H1 (cell line): ENCODE measurements around the gene DYNLT2. TPM values are rescaled to one million over a fixed set of nuclear protein-coding genes. Genes with fewer than 3 reads are reported as not detected.

Source experiments
- CTCF ChIA-PET: fragments of 300-600 bp; sonication (Branson Sonifier 250); formaldehyde crosslinking; loops from one replicate; lab custom pipeline; 2021; ENCODE audit not compliant: partially characterized antibody; lab: Charles Lee
- POLR2A ChIA-PET: fragments of 300-600 bp; sonication (Branson Sonifier 250); formaldehyde crosslinking; loops from one replicate; lab custom pipeline; 2021; ENCODE audit warnings: inconsistent platforms; ENCODE audit not compliant: partially characterized antibody; lab: Charles Lee
- DNase-seq, 2 experiments: peaks; one replicate each; pipeline versions ENCODE4 v3.0.0 to v3.0.0-alpha.2; 2010 to 2022; ENCODE audit warnings: low spot score in 2 of 2, low read depth in 1 of 2, mixed read lengths in 1 of 2
- FAIRE-seq: peaks from 2 replicates; lab custom pipeline; 2011; peaks lifted over from hg19 to GRCh38; lab: Jason Lieb, UNC
- H2AFZ ChIP-seq: 2 replicates; pipeline ENCODE4 v1.8.1; 2012; ENCODE audit warnings: low read length, inconsistent platforms
- H2AK5ac ChIP-seq: 2 replicates; pipeline ENCODE4 v1.6.1; 2013; ENCODE audit warnings: low read depth, low read length
- H2BK120ac ChIP-seq: replicated peaks from 2 replicates; pipeline ENCODE3; 2013; ENCODE audit warnings: low read depth, low read length, inconsistent platforms
- H2BK12ac ChIP-seq: 2 replicates; pipeline ENCODE4 v1.6.1; 2013; ENCODE audit warnings: low read depth, low read length
- H2BK15ac ChIP-seq: 2 replicates; pipeline ENCODE4 v1.6.1; 2013; ENCODE audit warnings: low read length
- H2BK20ac ChIP-seq: 2 replicates; pipeline ENCODE4 v1.6.1; 2013; ENCODE audit warnings: low read length
- H2BK5ac ChIP-seq: 2 replicates; pipeline ENCODE4 v1.6.1; 2013; ENCODE audit warnings: low read depth, low read length
- H3K14ac ChIP-seq: 2 replicates; pipeline ENCODE4 v1.6.1; 2013; ENCODE audit warnings: inconsistent platforms; ENCODE audit not compliant: insufficient read length
- H3K18ac ChIP-seq: 2 replicates; pipeline ENCODE4 v1.6.1; 2013; ENCODE audit warnings: low read length; ENCODE audit errors: extremely low read depth
- H3K23ac ChIP-seq: 2 replicates; pipeline ENCODE4 v1.6.1; 2013; ENCODE audit warnings: inconsistent platforms; ENCODE audit not compliant: insufficient read length
- H3K23me2 ChIP-seq: 2 replicates; pipeline ENCODE4 v1.6.1; 2013; ENCODE audit warnings: low read depth, low read length
- H3K27ac ChIP-seq: 2 replicates; pipeline ENCODE4 v1.6.1; 2011; ENCODE audit warnings: low read depth, low read length, inconsistent platforms
- H3K27me3 ChIP-seq, 4 experiments: replicated peaks in 1 of 4; 1 replicate in 1 of 4; 2 replicates in 3 of 4; pipeline versions ENCODE4 v1.6.1 to v1.8.1; 2011 to 2013; ENCODE audit warnings: low read length in 3 of 4, mild to moderate bottlenecking in 3 of 4, inconsistent platforms in 2 of 4, mixed read lengths in 2 of 4, moderate library complexity in 1 of 4; ENCODE audit not compliant: control insufficient read depth in 3 of 4, insufficient read depth in 3 of 4; ENCODE audit errors: extremely low read depth in 1 of 4
- H3K36me3 ChIP-seq, 4 experiments: 2 replicates each; pipeline versions ENCODE4 v1.6.1 to v1.8.1; 2011 to 2013; ENCODE audit warnings: mild to moderate bottlenecking in 4 of 4, low read length in 3 of 4, moderate library complexity in 2 of 4, control low read depth in 1 of 4, inconsistent platforms in 1 of 4; ENCODE audit not compliant: insufficient read depth in 4 of 4, control insufficient read depth in 2 of 4
- H3K4ac ChIP-seq: replicated peaks from 2 replicates; pipeline ENCODE3; 2013; ENCODE audit warnings: low read length, low read depth, mixed read lengths, inconsistent platforms; ENCODE audit not compliant: insufficient read length
- H3K4me1 ChIP-seq, 4 experiments: replicated peaks in 1 of 4; 1 replicate in 1 of 4; 2 replicates in 3 of 4; pipeline versions ENCODE4 v1.6.1 to v1.8.1; 2011 to 2013; ENCODE audit warnings: low read length in 3 of 4, inconsistent platforms in 2 of 4, mixed read lengths in 1 of 4; ENCODE audit not compliant: insufficient read depth in 4 of 4, control insufficient read depth in 3 of 4
- H3K4me2 ChIP-seq, 2 experiments: 2 replicates each; pipeline versions ENCODE4 v1.6.1 to v1.8.1; 2011 to 2013; ENCODE audit warnings: low read depth in 2 of 2, low read length in 2 of 2, control low read depth in 1 of 2, inconsistent platforms in 1 of 2, mild to moderate bottlenecking in 1 of 2; ENCODE audit not compliant: insufficient read depth in 1 of 2
- H3K4me3 ChIP-seq, 4 experiments: fragments of 200-600, 300-600 bp in 1 of 4; sonication (generic), shearing (Covaris generic), sonication (Bioruptor Twin) in 1 of 4; 2 replicates each; pipeline versions ENCODE4 v1.5.1 to v1.8.1; 2011 to 2016; ENCODE audit warnings: low read length in 4 of 4, low read depth in 3 of 4, control low read depth in 2 of 4, inconsistent platforms in 2 of 4, mild to moderate bottlenecking in 2 of 4, mixed read lengths in 1 of 4, moderate library complexity in 1 of 4; ENCODE audit not compliant: insufficient read depth in 2 of 4; ENCODE audit errors: extremely low read depth in 1 of 4
- H3K56ac ChIP-seq: replicated peaks from 2 replicates; pipeline ENCODE3; 2013; ENCODE audit warnings: low read depth, mild to moderate bottlenecking, mixed read lengths, low read length, inconsistent platforms; ENCODE audit not compliant: insufficient read length
- H3K79me1 ChIP-seq: 2 replicates; pipeline ENCODE4 v1.6.1; 2013; ENCODE audit warnings: low read depth, low read length, control low read depth
- H3K79me2 ChIP-seq, 2 experiments: 2 replicates each; pipeline versions ENCODE4 v1.6.1 to v1.8.1; 2012 to 2013; ENCODE audit warnings: low read length in 2 of 2, mild to moderate bottlenecking in 2 of 2, inconsistent platforms in 1 of 2; ENCODE audit not compliant: insufficient read depth in 2 of 2, control insufficient read depth in 1 of 2
- H3K9ac ChIP-seq, 4 experiments: replicated peaks in 1 of 4; 1 replicate in 1 of 4; 2 replicates in 3 of 4; pipeline versions ENCODE4 v1.6.1 to v1.8.1; 2011 to 2013; ENCODE audit warnings: low read depth in 3 of 4, low read length in 3 of 4, control low read depth in 2 of 4, mild to moderate bottlenecking in 2 of 4, moderate library complexity in 2 of 4, inconsistent platforms in 1 of 4; ENCODE audit errors: extremely low read depth in 1 of 4
- H3K9me3 ChIP-seq, 2 experiments: 2 replicates each; pipeline versions ENCODE4 v1.6.1 to v1.8.1; 2012 to 2013; ENCODE audit warnings: mild to moderate bottlenecking in 2 of 2, moderate library complexity in 2 of 2, control low read depth in 1 of 2, inconsistent platforms in 1 of 2, low read depth in 1 of 2, low read length in 1 of 2, mixed read lengths in 1 of 2; ENCODE audit not compliant: insufficient read depth in 2 of 2
- H4K20me1 ChIP-seq, 2 experiments: replicated peaks in 1 of 2; 2 replicates each; pipeline versions ENCODE3 to v1.8.1; 2011 to 2013; ENCODE audit warnings: inconsistent platforms in 2 of 2, low read length in 2 of 2, mild to moderate bottlenecking in 1 of 2; ENCODE audit not compliant: insufficient read depth in 2 of 2, control insufficient read depth in 1 of 2
- H4K5ac ChIP-seq: 2 replicates; pipeline ENCODE4 v1.6.1; 2013; ENCODE audit warnings: low read length, low read depth, mixed read lengths, inconsistent platforms; ENCODE audit not compliant: insufficient read length
- H4K8ac ChIP-seq: 2 replicates; pipeline ENCODE4 v1.8.0; 2013; ENCODE audit warnings: mild to moderate bottlenecking, moderate library complexity, low read length, inconsistent platforms; ENCODE audit not compliant: insufficient read depth; ENCODE audit errors: extremely low read depth
- H4K91ac ChIP-seq: replicated peaks from 2 replicates; pipeline ENCODE3; 2013; ENCODE audit warnings: low read length, mixed read lengths, inconsistent platforms; ENCODE audit not compliant: insufficient read length
- CEBPB ChIP-seq: IDR thresholded peaks from 2 replicates; pipeline ENCODE4 v1.6.1; 2012; ENCODE audit warnings: low read depth, low read length
- JUN ChIP-seq: IDR thresholded peaks from 2 replicates; pipeline ENCODE4 v1.6.1; 2011; ENCODE audit warnings: low read depth, mild to moderate bottlenecking, improper control_type of control experiment, low read length
- TEAD4 ChIP-seq: IDR thresholded peaks from 2 replicates; pipeline ENCODE4 v1.6.1; 2012; ENCODE audit warnings: low read depth, low read length, inconsistent platforms, mixed read lengths
- WGBS, 2 experiments: shearing (Covaris generic) in 1 of 2; methylation state at CpG; one replicate each; pipeline versions ENCODE4 v1.1.6 to v1.1.7; 2013 to 2015; ENCODE audit warnings: low lambda C conversion rate in 2 of 2, mixed read lengths in 2 of 2, inconsistent platforms in 1 of 2, low coverage in 1 of 2, missing lambda C conversion rate in 1 of 2; ENCODE audit not compliant: insufficient replicate concordance in 2 of 2, insufficient coverage in 1 of 2, insufficient read length in 1 of 2; ENCODE audit errors: extremely low coverage in 1 of 2, missing lambda C conversion rate in 1 of 2; 5-methylcytosine and 5-hydroxymethylcytosine counted together
- polyA plus RNA-seq, 7 experiments: library from polyadenylated mRNA; depleted of rRNA in 3 of 7; stranded (reverse) in 5 of 7; unstranded in 2 of 7; fragments of >200 nt in 5 of 7; fragments of 200-250 nt in 2 of 7; gene quantifications; 1 replicate in 5 of 7; 2 replicates in 1 of 7; 4 replicates in 1 of 7; pipeline versions ENCODE4 v1.2.1 to v1.2.3, GENCODE V29; 2011 to 2013; ENCODE audit warnings: missing spikeins in 2 of 7, mixed read lengths in 2 of 7
- total RNA-seq: library from RNA; stranded (reverse); fragmentation: NEBNext Ultra II Directional; extraction: Animal tissue kit (Norgen Biotek cat#: 25700); gene quantifications from 2 replicates; pipeline ENCODE4 v1.2.1, GENCODE V29; 2021

The DYNLT2 gene
- total and polyA plus RNA-seq, 2 of the 8 experiments (the other 6 are each of a cell fraction or from before 2014, with no cell fraction given) = 0.48 to 1.8 TPM

DNA sequence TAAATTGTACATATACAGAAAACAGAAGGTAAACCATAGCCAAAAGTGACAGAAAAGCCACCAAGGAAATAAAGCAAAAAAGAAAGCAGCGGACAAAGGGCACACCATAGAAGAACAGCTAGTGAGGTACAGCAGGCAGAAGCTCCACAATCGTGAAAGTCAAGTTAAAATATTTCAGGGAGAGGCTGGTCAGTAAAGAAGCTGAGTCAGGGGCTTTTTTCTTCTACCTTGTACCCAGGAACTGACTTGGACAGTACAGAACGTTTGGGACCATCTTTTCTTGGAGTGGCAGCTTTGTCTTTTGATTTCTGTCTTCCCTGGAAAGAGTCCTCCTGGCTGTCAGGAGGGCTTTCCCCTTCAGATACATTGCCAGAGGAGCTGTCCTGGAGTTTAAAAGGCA is 41.4 kb downstream of the DYNLT2 start:
- DNase-seq = no peak
- H2AK5ac ChIP-seq = no peak overlapping the region
- no peak overlapping the region for H3K14ac ChIP-seq
- H4K20me1 ChIP-seq = peaks cover 1 to 3% of the 10 kb centered on the region in 2 experiments
- no peaks in the 10 kb centered on the region for H3K27me3 ChIP-seq
- H3K23ac ChIP-seq = no peak overlapping the region
- no peak overlapping the region for H3K4me2 ChIP-seq
- no peak for TF ChIP-seq CEBPB
- no peak for TF ChIP-seq TEAD4
- TF ChIP-seq JUN = no peak
- TF ChIP-seq, all 59 proteins: peak for 0
- FAIRE-seq = no peak
- H3K79me2 ChIP-seq = peaks cover 0 to 2% of the 10 kb centered on the region in 2 experiments; a peak in 1 of 4 replicates
- no peak overlapping the region for H4K8ac ChIP-seq
- no peak overlapping the region for H3K56ac ChIP-seq
- no peaks in the 10 kb centered on the region for H3K23me2 ChIP-seq
- ChIA-PET POLR2A (interaction anchor here (0.8 to 5.3 kb wide), 2 partner anchors 9 to 41 kb away, joined by 3 to 22 read pairs; partner anchors contain the start of genes C6orf120, DYNLT2, ERMARD and WDR27), CTCF (interaction anchor here (1.2 kb wide), 1 partner anchor 13 kb away, joined by 3 read pairs; no protein-coding TSS in a partner anchor)
- H3K79me1 ChIP-seq = no peaks in the 10 kb centered on the region
- no peak overlapping the region for H4K5ac ChIP-seq
- H2BK12ac ChIP-seq = no peak overlapping the region
- H3K27ac ChIP-seq = no peak overlapping the region
- no peak overlapping the region for H3K4me3 ChIP-seq
- H3K9ac ChIP-seq = no peak overlapping the region
- H3K4me1 ChIP-seq = no peaks in the 10 kb centered on the region
- H2AFZ ChIP-seq = no peak overlapping the region
- no peaks in the 10 kb centered on the region for H3K9me3 ChIP-seq
- H2BK120ac ChIP-seq = no peak overlapping the region
- H2BK5ac ChIP-seq = no peak overlapping the region
- no peak overlapping the region for H2BK15ac ChIP-seq
- no peak overlapping the region for H4K91ac ChIP-seq
- 86% methylated on average over 3 of the region's 3 CpGs; no CpG with 5 or more reads in 1 of the 2 experiments for WGBS, 2 experiments
- no peak overlapping the region for H3K4ac ChIP-seq
- H3K18ac ChIP-seq = no peak overlapping the region
- H3K36me3 ChIP-seq = peaks cover 0 to 67% (median 21%) of the 10 kb centered on the region in 4 experiments; a peak in 7 of 8 replicates
- no peak overlapping the region for H2BK20ac ChIP-seq
